Fibroblast of pulmonary artery (primary cell): ENCODE measurements around the gene GPR18.

Experiments
- DNase-seq: peaks from one replicate; pipeline ENCODE4 v3.0.0-alpha.2; 2010; ENCODE audit warnings: low read depth
- H3K4me3 ChIP-seq: replicated peaks from 2 replicates; pipeline ENCODE4 v1.5.1; 2011; ENCODE audit warnings: low read depth, mild to moderate bottlenecking, control low read depth, low read length, moderate library complexity
- CTCF ChIP-seq: IDR thresholded peaks from 2 replicates; pipeline ENCODE4 v1.5.1; 2011; ENCODE audit warnings: mild to moderate bottlenecking, control low read depth, low read length, inconsistent platforms; ENCODE audit errors: missing control alignments

The GPR18 gene

DNA sequence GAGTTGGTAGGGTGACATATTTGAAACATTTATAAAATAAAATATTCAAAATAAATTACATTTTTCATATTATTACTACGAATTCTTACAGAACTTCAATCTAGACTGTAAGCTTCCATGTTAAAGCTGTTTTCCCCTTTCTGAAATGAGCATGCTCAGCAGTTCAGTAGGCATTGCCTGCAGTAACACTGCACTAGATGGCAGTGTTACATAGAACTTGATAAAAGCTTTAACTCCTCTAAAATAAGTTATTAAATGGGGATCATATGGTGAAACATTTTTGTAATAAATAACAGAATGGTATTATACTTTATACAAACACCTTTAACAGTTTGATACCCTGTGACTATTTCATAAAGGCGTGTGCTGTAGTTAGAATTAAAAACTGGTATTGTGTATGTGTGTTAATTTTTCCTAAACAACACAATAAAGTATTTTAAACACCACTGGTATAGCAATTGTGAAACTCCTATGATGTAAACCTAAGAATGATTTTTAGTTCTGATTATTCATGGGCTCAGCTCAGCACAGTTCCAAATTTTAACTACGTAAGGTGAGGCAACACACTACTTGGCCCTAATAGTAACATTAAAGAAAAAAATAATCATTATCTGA is 11.6 kb upstream of the GPR18 start:
- peak; percentile 80 for DNase-seq
- H3K4me3 ChIP-seq = no peak overlapping the region
- TF ChIP-seq CTCF = peak; percentile 81

GRCh38 chr13:99268822-99269221 is 10.6 kb upstream of the GPR18 start:
- no peak for TF ChIP-seq CTCF
- no peak overlapping the region for H3K4me3 ChIP-seq

DNA sequence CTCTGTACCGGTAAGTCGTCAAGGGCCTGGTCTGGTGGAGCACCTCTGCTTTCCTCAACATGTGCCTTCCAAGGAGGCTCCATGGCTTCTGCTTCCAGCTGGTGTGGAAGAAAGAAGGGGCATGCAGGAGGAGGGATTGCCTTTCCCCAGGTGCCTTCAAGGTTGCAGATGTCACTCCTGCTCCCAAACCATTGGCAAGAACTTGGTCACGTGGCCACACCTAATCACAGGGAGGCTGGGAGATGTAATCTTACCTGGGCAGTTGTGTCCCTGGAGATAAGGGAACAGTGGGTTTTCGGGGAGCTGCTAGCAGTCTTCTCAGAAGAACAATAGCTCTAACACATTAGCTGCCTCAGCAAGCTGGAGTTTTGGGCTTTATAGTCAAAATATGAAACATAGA is 9.7 kb upstream of the GPR18 start:
- no peak overlapping the region for H3K4me3 ChIP-seq
- DNase-seq = no peak
- TF ChIP-seq CTCF = no peak

More at GRCh38 chr13:99268822-99269221, 10.6 kb upstream of the GPR18 start:
- DNase-seq = no peak

DNA sequence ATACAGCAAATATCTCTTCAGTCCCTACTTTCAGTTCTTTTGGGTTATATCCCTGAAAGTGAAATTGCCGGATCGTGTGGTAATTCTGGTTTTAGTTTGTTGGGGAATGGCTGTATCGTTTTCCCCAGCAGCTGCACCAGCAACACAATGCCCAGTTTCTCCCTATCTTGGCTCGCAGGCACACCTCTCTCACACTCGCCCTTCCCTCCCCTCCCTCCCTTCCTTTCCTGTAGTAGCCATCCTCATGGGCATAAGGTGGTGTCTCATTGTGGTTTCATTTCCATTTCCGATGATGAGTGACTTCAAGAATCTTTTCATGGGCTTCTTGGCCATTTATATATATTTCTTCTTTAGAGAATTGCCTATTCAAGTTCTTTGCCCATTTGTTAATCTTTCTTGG is 8.6 kb upstream of the GPR18 start:
- no peak for TF ChIP-seq CTCF

GRCh38 chr13:99265821-99266426 is 7.7 kb upstream of the GPR18 start:
- TF ChIP-seq CTCF = peak; percentile 67
- peak; percentile 72 for DNase-seq
- H3K4me3 ChIP-seq = no peak overlapping the region

More for the DNA sequence above, 8.6 kb upstream of the GPR18 start:
- no peak for DNase-seq
- no peak overlapping the region for H3K4me3 ChIP-seq

DNA sequence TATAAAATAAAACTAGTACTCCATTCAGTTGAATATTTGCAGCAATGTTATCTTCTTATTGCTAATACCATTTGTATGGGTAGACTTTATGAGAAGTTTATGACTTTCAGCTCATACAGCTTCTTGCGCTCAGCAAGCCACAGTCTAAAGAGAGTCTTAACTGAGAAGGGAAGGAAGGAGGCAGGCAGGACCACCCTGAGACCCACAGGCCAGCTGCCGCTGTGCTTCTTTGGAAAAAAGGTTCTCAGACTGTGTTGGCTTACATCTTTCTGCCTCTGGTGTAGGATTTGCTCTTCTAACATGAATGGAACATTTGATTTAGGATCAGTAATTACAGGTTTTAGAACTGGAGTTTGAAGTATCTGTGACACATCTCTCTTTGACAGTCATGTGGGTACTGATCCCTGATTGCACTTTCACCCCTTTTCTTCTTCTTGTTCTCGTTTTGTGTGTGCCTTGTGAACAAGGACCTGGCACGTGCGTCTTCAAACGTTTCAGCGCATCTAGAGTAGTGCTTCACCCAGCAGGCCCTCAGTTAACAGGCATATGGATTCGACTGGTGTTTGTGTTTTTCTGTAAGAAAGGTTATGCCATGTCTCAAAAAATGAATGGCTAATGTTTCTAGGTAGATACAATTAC is 7.1 kb upstream of the GPR18 start:
- no peak for DNase-seq
- TF ChIP-seq CTCF = no peak
- H3K4me3 ChIP-seq = no peak overlapping the region
